Endodermal cell (in vitro differentiated cells): ENCODE measurements around the gene GAS7. TPM values are rescaled to one million over a fixed set of nuclear protein-coding genes. Genes with fewer than 3 reads are reported as not detected.

Source experiments
- DNase-seq: peaks from one replicate; pipeline ENCODE4 v3.0.0-alpha.2; 2017
- H3K27ac ChIP-seq: 2 replicates; pipeline ENCODE4 v1.5.1; 2013; ENCODE audit warnings: mild to moderate bottlenecking, low read depth, low read length, moderate library complexity
- H3K27me3 ChIP-seq: 2 replicates; pipeline ENCODE4 v1.6.1; 2013; ENCODE audit warnings: mild to moderate bottlenecking, low read length, moderate library complexity; ENCODE audit not compliant: insufficient read depth, control insufficient read depth, poor library complexity, severe bottlenecking
- H3K36me3 ChIP-seq: 2 replicates; pipeline ENCODE4 v1.7.0; 2013; ENCODE audit warnings: mild to moderate bottlenecking, low read length, moderate library complexity; ENCODE audit not compliant: control insufficient read depth, insufficient read depth
- H3K4me1 ChIP-seq: one replicate; pipeline ENCODE4 v1.7.0; 2013; ENCODE audit warnings: low read length; ENCODE audit not compliant: control insufficient read depth, insufficient read depth
- H3K4me3 ChIP-seq: 2 replicates; pipeline ENCODE4 v1.5.1; 2013; ENCODE audit warnings: mild to moderate bottlenecking, low read length, moderate library complexity
- H3K9ac ChIP-seq: 2 replicates; pipeline ENCODE4 v1.6.1; 2013; ENCODE audit warnings: mild to moderate bottlenecking, low read length, moderate library complexity; ENCODE audit not compliant: poor library complexity, severe bottlenecking; ENCODE audit errors: extremely low read depth
- H3K9me3 ChIP-seq: 2 replicates; pipeline ENCODE4 v1.6.1; 2013; ENCODE audit warnings: mild to moderate bottlenecking, low read length, moderate library complexity; ENCODE audit not compliant: control insufficient read depth
- H3K27ac Mint-ChIP-seq: 2 replicates; pipeline ENCODE4 v1.8.0; 2020; ENCODE audit warnings: mixed read lengths
- H3K27me3 Mint-ChIP-seq: 2 replicates; pipeline ENCODE4 v1.8.0; 2021; ENCODE audit warnings: mild to moderate bottlenecking, mixed read lengths; ENCODE audit not compliant: insufficient read depth
- H3K36me3 Mint-ChIP-seq: 2 replicates; pipeline ENCODE4 v1.8.0; 2020; ENCODE audit warnings: low read depth, mixed read lengths
- H3K4me1 Mint-ChIP-seq: 2 replicates; pipeline ENCODE4 v1.8.0; 2020; ENCODE audit warnings: mixed read lengths
- H3K4me3 Mint-ChIP-seq: 2 replicates; pipeline ENCODE4 v1.8.0; 2020; ENCODE audit warnings: mild to moderate bottlenecking, moderate library complexity, mixed read lengths
- H3K9me3 Mint-ChIP-seq: 2 replicates; pipeline ENCODE4 v1.8.0; 2020; ENCODE audit warnings: mild to moderate bottlenecking, mixed read lengths
- CTCF ChIP-seq: fragments of 200-600 bp; sonication (generic); conservative IDR thresholded peaks from 2 replicates; pipeline ENCODE4 v1.5.0; 2021; ENCODE audit warnings: antibody characterized with exemption, mild to moderate bottlenecking
- WGBS, 2 experiments: methylation state at CpG; one replicate each; pipeline versions ENCODE4 v1.1.5 to v1.1.7; 2013; ENCODE audit warnings: missing lambda C conversion rate in 2 of 2, mixed read lengths in 1 of 2; ENCODE audit not compliant: insufficient coverage in 1 of 2, insufficient read length in 1 of 2; 5-methylcytosine and 5-hydroxymethylcytosine counted together
- total RNA-seq, 2 donors: library from RNA; stranded (reverse); fragmentation: NEBNext Ultra II Directional in 1 of 2; extraction: Animal tissue kit (Norgen Biotek cat#: 25700) in 1 of 2; gene quantifications; 2 replicates in 1 of 2; 3 replicates in 1 of 2; pipeline ENCODE4 v1.2.1, GENCODE V29; 2021

Gene GAS7
- total RNA-seq, 2 donors from 2014 or later = 8.6 to 14.7 TPM

- H3K36me3 Mint-ChIP-seq = no peaks in the 10 kb centered on the region
- WGBS, 2 experiments = 96 to 100% methylated on average over 3 to 4 of the region's 4 CpGs
- H3K4me3 ChIP-seq = no peak overlapping the region
- no peaks in the 10 kb centered on the region for H3K27me3 Mint-ChIP-seq
- no peaks in the 10 kb centered on the region for H3K4me1 ChIP-seq
- TF ChIP-seq CTCF = no peak
- H3K27ac Mint-ChIP-seq = no peak overlapping the region
- H3K9ac ChIP-seq = no peak overlapping the region
- no peaks in the 10 kb centered on the region for H3K36me3 ChIP-seq
- H3K4me3 Mint-ChIP-seq = no peak overlapping the region
- H3K9me3 Mint-ChIP-seq = no peaks in the 10 kb centered on the region
- peaks cover 7% of the 10 kb centered on the region for H3K4me1 Mint-ChIP-seq
- H3K27ac ChIP-seq = no peak overlapping the region
- peaks cover 5% of the 10 kb centered on the region for H3K9me3 ChIP-seq
- DNase-seq = no peak
- H3K27me3 ChIP-seq = no peaks in the 10 kb centered on the region
These were observed 51.4 kb downstream of the GAS7 start for GRCh38 chr17:10147040-10147439.

- no peak overlapping the region for H3K27ac ChIP-seq
- no peak overlapping the region for H3K4me3 ChIP-seq
- Mint-ChIP-seq H3K4me3 (no peak overlapping the region), H3K4me1 (no peaks in the 10 kb centered on the region), H3K27me3 (no peaks in the 10 kb centered on the region), H3K36me3 (no peaks in the 10 kb centered on the region), H3K9me3 (no peaks in the 10 kb centered on the region), H3K27ac (no peak overlapping the region)
- no peaks in the 10 kb centered on the region for H3K4me1 ChIP-seq
- DNase-seq = no peak
- no peaks in the 10 kb centered on the region for H3K36me3 ChIP-seq
- no peak overlapping the region for H3K9ac ChIP-seq
- no peak for TF ChIP-seq CTCF
- WGBS, 2 experiments = 89 to 90% methylated on average over 5 to 7 of the region's 7 CpGs
- H3K27me3 ChIP-seq = no peaks in the 10 kb centered on the region
- peaks cover 5% of the 10 kb centered on the region for H3K9me3 ChIP-seq
These were observed 53.4 kb downstream of the GAS7 start for GRCh38 chr17:10144982-10145381.

- WGBS, 2 experiments = 88 to 94% methylated on average over 6 of the region's 6 CpGs
- H3K27ac Mint-ChIP-seq = no peak overlapping the region
These were observed 54.0 kb downstream of the GAS7 start for GRCh38 chr17:10144456-10144855.

More at GRCh38 chr17:10144456-10144855, 54.0 kb downstream of the GAS7 start:
- no peaks in the 10 kb centered on the region for H3K27me3 ChIP-seq
- Mint-ChIP-seq H3K36me3 (no peaks in the 10 kb centered on the region), H3K27me3 (no peaks in the 10 kb centered on the region), H3K4me3 (no peak overlapping the region), H3K9me3 (no peaks in the 10 kb centered on the region), H3K4me1 (no peaks in the 10 kb centered on the region)
- no peak for TF ChIP-seq CTCF
- H3K36me3 ChIP-seq = no peaks in the 10 kb centered on the region
- no peak overlapping the region for H3K27ac ChIP-seq
- no peak for DNase-seq
- H3K4me3 ChIP-seq = no peak overlapping the region
- H3K9me3 ChIP-seq = peaks cover 2% of the 10 kb centered on the region
- H3K9ac ChIP-seq = no peak overlapping the region
- H3K4me1 ChIP-seq = no peaks in the 10 kb centered on the region
